GM18502 (cell line): ENCODE measurements around the gene ADAM22.

Experiments used
- ATAC-seq: cut with Tn5 transposase; IDR thresholded peaks from one replicate; pipeline ENCODE4 v1.9.1; 2021; ENCODE audit warnings: mild to moderate bottlenecking; ENCODE audit not compliant: unreplicated experiment, poor library complexity

ADAM22 gene

DNA sequence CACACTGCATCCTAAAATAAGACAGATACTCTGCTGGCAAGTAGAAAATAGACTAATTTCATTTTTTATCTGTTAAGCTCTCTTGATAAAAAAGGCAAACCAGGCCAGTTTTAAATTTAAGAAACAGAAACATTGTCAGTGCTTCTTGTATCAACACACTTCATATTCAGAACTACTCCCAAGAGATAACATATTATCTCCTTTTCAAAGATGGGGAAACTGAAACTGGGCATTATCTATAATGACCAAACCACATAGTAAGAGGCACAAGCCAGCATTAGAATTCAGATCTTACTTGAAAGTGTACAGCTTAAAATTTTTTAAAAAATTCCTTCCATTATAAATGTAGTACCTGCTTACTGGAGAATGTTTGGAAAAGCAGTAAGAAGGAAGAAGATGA lies 271.1 kb downstream of the ADAM22 start:
- no peak for ATAC-seq

DNA sequence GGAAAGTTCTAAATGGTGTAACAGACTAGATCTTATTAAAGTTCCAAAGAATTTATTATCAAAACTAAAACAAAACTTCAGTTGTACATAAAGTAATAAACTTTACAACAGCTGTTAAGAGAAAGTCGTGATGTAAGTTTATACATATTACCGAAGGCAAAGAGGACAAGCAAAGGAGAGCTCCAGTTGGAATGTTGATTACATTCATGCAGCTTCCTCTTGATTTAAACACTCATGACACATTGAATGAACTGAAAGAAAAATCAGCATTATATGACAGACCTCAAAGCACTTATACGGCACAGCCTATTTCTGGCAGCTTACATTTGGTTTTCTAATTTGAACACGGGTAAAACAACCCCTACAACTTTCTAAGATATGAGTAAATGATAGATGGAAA lies 272.2 kb downstream of the ADAM22 start:
- no peak for ATAC-seq

DNA sequence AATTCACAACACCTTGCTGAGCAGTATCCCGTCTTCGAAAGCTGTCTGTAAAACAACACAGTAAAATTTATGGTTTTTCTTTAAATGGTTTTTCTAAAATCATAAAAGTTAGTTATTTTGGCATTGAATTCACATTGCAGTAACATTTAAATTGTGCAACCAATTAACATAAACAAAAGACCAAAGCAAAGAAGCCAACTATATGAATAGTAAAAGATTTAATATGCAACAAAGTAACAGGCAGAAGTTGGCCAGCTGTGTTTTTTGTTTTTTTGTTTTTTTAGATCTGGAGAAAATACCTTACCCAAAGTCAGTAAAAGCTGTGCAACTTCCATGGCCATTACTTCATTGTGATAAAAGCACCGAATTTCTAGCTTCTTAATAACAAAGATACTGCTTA lies 274.5 kb downstream of the ADAM22 start:
- ATAC-seq, result no peak

DNA sequence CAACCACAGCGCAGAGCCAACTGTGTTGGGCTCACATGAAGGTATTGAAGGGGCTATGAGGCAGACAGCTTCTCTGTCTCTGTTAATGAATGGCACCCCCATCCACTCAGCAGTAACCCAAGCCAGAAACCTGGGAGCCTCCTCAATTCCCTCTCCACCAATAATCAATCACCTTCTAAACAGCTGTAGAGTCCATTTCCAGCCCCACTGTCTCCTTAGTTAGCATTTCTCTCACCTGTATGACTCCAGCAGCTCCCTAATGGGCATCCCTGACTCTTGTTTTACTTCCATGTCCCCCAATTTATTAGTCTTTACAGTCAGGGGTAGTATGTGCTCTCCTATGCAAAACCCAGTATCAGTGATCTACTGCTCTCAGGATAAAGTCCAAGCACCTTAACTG lies 278.9 kb downstream of the ADAM22 start:
- no peak for ATAC-seq

DNA sequence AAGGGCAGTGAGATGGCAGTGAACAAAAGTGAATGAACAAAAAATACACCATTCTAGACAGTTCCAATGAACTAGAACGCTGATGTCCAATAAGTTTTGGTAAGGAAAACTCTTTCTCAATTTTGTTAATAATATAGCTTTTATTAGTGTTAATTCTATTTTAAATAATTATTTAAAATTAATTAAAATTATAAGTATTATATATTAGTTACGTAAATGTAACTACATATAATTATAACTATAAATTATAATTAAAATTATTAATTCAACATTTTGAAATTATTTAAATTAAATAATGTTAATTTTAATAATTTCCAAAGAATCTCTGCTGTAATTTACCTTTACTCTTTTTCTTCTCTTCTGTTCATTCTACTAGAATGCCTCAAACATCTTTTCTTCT lies 280.4 kb downstream of the ADAM22 start:
- ATAC-seq, result no peak

DNA sequence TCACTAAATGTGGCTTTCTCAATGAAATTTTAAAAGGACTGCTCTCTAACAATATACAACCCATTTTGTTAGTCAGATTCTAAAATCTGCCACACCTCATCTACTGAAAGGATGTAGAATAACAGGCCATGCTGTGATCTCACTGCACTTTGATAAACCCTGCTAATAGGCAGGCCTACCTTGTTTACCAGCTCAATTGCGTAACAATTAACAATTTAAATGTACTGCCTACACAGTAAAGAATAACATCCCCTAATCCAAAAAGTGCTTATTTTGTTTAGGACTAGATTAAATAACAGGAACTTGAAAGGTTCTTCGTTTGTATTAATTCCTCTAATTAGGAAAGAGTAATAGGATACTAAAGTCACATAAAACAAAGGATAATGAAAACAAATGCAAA lies 281.2 kb downstream of the ADAM22 start:
- ATAC-seq, result no peak

DNA sequence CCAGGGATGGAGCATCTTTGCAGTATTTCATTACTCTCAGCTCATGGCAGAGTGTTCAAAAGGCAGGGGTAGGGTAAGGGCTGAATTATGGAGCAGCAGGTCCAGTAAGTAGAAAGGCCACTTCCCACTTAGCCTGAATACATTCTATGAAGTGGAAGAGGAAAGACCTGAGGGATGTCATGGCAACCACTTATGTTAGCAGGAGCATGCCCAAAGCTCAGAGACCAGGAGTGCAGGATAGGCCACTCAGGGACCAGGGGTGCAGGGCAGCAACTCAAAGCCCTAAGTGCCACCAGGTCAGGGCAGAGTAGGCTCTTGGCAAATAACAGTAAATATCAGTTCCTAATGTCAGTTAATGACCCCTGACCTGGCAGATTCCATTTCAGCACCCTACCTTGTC lies 282.2 kb downstream of the ADAM22 start:
- ATAC-seq, result no peak

DNA sequence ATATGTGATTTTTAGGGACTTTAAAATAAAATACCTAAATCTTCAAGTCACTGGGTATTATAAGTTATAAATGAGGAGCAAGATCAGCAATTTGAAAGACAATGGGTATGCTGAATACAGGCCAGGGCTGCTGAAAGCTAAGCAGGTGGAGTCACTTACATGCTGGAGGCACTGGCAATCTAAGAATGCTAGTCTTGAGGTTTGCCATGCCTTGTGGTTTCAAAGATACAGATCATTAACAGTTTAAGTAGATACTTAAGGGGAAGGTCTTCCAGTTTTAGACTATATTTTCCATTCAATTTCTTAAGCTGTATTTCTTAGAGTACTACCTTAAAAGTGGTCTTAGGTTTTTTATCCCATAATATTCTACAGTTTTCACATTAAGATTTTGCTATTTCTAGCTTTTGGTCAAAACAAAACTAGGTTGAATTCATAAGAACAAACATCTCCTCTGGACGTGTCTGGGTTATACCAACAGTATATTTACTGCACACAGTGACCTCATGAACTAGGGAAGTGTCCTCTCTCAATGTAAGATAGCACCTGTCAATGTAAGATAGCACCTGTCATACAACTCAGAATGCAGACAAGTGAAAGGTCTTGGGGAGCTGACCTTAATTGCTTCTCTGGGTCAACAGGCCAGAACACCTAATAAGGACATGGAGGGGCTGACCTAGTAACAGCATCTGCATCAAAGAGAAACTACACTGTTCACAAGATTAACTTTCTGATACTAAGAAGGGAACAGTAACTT lies 283.8 kb downstream of the ADAM22 start:
- peak; percentile 74 for ATAC-seq

DNA sequence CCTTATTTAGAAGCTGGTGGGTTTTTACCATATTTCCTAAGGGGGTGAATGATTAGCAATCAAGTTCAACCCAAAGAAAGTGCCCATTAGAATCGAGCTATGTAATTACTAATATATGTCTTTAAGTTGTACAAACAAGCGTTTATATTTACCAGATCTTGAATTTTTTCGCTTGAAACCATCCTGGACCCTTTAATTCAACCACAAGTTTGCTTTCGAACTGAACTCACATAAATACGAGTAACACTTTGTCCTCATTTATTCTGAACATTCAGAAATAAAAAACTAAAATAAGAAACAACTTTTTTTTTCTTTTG lies 284.3 kb downstream of the ADAM22 start:
- ATAC-seq, result no peak

DNA sequence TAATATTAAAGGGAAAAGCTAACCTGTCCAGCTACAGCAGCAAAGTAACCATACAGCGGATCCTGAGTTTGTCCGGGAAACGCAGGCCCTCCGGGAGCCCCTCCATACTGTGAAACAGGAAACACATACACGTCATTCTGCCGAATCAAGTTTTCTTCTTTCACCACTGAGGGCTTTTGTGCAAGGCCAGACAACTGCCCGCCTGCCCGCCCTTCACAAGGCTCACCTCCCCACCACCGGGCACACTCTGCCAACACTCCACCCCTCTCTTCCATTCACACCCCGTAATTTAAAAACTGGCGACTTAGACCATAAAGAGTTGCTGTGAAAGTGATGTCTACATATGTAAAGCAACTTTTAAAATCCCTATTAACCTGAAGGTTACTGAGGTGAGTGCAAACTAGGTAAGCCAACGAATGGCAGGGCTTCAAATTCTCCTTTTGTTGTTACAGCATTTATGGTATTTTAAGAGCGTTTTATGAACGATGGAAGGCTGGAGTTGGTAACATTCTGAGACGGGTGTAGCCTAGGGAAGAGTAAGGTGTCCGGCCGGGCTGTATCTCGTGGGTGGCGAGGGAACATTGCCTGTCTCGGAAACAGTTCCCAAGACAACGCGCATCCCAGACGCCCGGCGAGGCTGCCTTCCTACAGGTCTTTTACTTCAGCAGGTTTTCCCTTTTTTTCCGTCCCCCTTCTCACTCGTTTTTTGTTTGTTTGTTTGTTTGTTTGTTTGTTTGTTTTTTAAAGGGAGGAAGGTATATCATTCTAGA lies 285.0 kb downstream of the ADAM22 start:
- ATAC-seq, result peak; percentile 31

DNA sequence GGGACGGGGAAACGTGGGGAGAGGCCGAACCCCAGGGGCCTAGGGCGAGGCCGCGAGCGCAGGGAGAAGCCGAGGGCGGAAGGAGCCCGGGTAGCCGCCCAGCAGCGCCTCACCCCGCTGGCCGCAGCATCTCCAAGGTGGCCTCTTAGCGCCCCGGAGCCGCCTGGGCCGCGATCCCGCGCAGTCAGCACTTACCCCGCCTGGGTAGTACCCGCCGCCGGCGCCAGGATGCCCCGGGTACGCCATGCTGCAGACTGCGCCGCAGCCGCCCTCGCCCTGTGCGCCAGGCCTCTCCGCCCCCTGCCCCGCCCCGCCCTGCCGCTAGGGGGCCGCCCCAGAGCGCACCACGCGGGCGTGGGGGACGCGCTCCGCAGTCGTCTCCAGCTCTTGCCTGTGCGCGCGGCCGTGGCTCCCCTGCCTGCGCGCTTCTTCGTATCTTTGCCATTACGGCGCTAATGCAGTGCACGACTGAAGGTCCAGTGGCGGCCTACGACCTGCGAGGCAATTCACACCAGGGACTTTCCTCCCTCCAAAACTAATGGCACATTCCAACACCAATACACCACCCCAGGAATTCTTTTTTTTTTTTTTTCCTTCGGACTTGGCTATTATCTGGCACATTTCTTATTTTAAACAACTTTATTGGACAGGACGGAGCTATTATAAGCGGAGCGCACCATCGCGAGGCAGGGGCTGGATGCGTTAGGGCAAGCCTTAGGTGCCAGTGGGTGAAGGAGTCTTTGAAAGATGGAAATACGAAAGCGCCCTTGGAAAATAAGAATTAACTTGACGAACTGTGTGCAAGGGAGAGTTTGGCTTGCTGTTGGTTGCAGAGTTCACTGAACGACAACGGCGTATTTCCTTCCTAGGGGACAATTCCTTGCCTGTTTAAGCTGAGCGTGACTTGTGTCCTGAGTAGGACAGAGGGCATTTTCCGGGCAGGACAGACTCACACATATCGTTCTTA lies 286.0 kb downstream of the ADAM22 start, which contains the start of gene SRI:
Gene SRI, minus strand, starts transcription at position 258 of the 967 bp plus-strand sequence. Its CDS starts 12 bp downstream, at position 246.
- peak; percentile 74 for ATAC-seq

DNA sequence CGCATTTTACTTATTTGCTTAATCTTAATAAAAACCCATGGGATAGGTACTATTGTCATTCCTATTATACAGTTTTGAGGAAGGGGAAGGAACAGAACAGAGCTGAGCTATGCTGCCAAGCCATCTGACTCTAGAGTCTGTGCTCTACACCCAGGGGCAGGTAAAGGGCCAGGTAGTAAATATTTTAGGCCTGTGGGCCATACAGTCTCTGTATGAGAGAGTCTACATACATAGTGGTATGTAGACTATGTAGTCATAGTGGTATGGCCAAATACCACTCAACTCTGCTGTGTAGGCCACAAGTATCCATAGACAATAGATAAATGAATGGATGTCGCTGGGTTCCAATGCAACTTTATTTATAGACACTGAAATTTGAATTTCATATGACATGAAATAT lies 289.2 kb downstream of the ADAM22 start:
- ATAC-seq, result no peak

DNA sequence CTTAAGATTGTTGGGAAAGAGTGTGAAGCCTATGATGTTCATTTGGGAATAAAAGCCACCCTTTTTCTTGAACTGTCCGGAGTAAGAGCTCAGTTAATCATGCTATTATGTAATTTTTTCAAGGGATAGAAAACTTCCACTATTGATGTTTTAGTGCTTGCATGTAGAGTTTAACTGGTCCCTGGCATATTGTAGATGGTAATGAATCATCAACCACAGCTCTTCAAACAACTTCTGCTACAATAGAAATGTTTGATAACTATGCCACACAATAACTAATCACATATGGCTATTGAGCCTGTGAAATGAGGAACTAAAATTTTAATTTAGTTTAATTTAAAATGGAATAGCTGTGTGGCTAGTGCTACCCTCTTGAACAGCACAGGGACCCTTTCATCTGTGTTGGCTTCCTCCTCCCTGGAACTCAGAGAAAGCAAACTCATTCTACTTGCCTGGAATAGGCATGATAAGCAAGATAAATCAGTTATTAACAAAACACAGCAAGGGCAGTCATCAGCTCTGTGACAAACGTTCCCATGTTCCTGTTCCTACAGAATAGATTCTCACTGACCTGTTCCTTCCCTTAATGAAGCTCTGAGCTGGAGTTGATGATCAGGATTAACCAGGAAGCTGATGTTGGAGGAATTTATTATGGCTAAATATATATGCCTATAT lies 290.7 kb downstream of the ADAM22 start:
- ATAC-seq, result no peak

DNA sequence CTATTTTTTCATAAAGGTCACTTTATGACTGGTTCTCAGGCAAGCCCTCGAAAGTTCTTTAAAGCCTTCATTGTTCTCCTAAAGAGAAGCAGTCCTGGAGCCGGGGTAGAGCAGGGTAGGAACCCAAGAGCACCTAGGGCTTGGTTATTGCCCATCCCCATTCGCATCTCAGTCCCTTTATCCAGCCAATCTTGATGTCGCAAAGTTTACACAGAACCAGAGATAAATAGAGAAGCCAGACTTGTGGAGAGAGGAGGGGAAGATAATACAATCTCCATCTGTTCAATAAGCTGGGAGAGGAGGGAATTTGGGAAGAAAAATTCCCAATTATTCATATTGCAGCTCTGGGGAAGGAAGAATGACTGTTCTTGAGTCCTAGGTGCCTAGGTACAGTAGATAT lies 292.1 kb downstream of the ADAM22 start:
- no peak for ATAC-seq

DNA sequence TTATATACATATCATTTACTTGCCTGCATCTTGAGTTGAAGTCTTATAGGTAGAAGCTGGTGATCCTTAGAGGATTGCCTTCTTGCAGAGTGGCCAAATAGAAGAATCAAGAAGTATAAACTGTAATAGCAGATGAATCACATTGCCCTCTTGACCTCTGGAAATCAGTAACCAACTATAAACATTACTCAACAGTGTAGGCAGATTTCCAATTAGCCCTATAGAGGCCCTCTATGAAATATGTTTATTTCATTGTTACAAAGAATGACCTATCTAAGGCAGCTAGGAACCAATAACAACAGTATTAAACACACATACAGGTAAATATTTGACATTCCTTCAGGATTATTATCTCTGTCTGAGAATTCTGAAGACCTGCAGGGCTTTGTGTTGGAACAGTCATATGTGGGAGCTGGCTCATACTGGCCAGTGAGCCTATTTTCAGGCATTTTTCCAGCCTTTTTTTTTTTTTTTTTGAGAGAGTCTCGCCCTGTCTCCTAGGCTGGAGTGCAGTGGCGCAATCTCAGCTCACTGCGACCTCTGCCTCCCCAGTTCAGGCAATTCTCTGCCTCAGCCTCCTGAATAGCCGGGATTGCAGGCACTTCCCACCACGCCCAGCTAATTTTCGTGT lies 292.9 kb downstream of the ADAM22 start:
- no peak for ATAC-seq

DNA sequence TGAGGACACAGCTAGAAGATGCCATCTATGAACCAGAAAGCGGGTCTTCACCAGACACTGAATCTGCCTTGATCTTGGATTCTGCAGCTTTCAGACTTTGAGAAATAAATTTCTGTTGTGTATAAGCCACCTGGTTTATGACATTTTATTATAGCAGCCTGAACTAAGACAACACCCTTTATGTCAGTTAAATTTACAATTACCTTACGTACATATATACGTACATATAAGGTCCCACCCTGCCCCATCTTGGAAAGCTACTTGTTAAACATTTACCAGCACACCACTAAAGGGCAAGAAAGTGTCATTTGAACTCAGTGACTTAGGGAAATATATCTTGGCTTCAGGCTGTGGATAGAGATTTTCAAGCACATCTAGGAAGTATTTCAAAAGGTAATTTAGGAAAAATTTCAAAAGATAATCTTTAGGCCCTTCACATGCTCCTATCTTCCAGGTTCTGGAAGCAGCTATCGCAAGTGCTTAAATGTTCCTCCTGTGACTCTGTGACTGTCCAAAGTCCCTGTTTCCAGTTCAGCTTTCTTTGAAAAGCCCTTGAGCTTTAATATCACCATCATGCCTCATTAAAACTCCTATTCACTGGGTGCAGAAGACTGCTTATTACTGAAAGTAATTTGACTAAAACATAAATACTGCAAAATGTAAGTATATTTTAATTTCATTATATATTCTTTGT lies 295.4 kb downstream of the ADAM22 start:
- ATAC-seq, result no peak

DNA sequence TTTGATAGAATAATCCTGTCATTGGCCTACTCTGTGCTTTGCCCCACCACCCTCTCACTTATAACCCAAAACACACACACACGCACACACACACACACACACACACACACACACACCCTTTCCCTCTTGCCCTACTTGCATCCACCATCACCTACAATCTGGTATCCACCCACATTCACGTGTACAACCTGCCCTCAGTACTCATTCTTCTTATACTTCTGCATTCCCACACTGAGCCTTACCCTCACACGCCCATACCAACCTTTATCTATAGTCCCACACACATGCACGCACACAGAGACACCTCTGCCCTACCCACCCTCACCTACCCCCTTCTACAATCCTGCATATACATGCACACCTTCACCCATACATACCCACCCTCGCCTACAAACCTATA lies 296.6 kb downstream of the ADAM22 start:
- ATAC-seq, result no peak

DNA sequence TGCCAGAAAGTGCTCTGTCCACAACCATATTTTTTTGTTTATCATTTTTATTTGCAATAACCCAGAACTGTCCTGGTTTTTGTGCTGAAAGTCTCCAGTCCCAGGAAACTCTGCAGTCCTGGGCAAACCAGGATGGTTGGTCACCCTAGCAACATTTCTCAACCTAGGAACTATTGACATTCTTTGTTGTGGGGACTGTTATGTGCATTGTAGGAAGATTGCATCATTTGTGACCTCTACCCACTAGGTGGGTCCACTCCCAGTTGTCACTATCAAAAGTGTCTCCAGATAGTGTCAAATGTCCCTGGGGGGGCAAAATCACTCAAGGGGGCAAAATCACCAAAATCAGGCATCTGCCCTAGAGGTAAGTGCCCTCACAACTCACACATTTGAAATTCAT lies 299.8 kb downstream of the ADAM22 start:
- ATAC-seq, result no peak

DNA sequence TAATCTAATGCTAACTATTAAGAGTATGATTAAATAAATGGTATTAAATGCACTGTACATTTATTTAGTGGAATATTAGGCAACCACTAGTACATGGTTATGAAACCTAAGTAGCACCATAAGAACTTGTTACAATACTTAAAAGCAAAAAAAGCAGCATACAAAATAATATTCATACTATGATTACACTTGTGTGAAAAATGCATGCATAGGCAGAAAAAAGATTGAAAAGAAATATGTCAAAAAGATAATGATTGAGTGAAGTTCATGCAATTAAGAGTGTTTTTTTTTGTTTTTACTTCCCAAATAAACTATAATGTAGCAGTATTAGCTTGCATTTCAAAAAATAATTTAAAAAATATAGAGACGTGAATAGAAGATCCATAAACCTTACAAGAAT lies 305.8 kb downstream of the ADAM22 start:
- ATAC-seq, result no peak
